K562 (cell line): Measurements from ENCODE around the gene GPX2.

ENCODE experiments used
- ATF3 ChIP-seq, 2 experiments: fragments of 450-650 bp in 1 of 2; sonication (generic) in 1 of 2; formaldehyde crosslinking in 1 of 2; IDR thresholded peaks in 1 of 2; conservative IDR thresholded peaks in 1 of 2; 2 replicates each; pipeline versions ENCODE4 v1.6.1 to v1.8.1; 2016 to 2023; ENCODE audit warnings: mild to moderate bottlenecking in 2 of 2, moderate library complexity in 2 of 2, inconsistent platforms in 1 of 2, missing genetic modification reagents in 1 of 2
- CTCF ChIP-seq, 3 experiments: IDR thresholded peaks in 2 of 3; conservative IDR thresholded peaks in 1 of 3; 2 replicates each; pipeline ENCODE4 v1.5.1; 2011 to 2012; ENCODE audit warnings: low read length in 3 of 3, mild to moderate bottlenecking in 3 of 3, control low read depth in 2 of 3, improper control_type of control experiment in 1 of 3, inconsistent platforms in 1 of 3, low read depth in 1 of 3, mixed read lengths in 1 of 3, moderate library complexity in 1 of 3; ENCODE audit not compliant: insufficient read depth in 2 of 3
- ETS1 ChIP-seq: conservative IDR thresholded peaks from 2 replicates; pipeline ENCODE4 v1.6.1; 2011; ENCODE audit warnings: low read depth, mild to moderate bottlenecking, low read length; ENCODE audit not compliant: control insufficient read depth
- FOXJ3 ChIP-seq: sonication (generic); formaldehyde crosslinking; IDR thresholded peaks from 2 replicates; pipeline ENCODE4 v1.4.0; 2020; ENCODE audit warnings: mild to moderate bottlenecking, missing genetic modification reagents
- FOXO4 ChIP-seq: fragments of 450-650 bp; formaldehyde crosslinking; IDR thresholded peaks from 2 replicates; pipeline ENCODE4 v1.4.0; 2020; ENCODE audit warnings: mild to moderate bottlenecking, moderate library complexity
- NR2C2 ChIP-seq, 2 experiments: fragments of 200-800 bp in 1 of 2; sonication (Bioruptor generic) in 1 of 2; sonication (generic) in 1 of 2; formaldehyde crosslinking in 1 of 2; IDR thresholded peaks; 2 replicates each; pipeline versions ENCODE4 v1.6.1 to v1.8.0; 2016 to 2022; ENCODE audit warnings: mild to moderate bottlenecking in 1 of 2, missing compliant biosample characterization in 1 of 2, missing genetic modification characterization in 1 of 2, missing genetic modification reagents in 1 of 2
- SPI1 ChIP-seq: IDR thresholded peaks from 2 replicates; pipeline ENCODE4 v1.6.1; 2011; ENCODE audit warnings: low read depth, low read length, control low read depth, borderline replicate concordance
- TAF1 ChIP-seq: IDR thresholded peaks from 2 replicates; pipeline ENCODE4 v1.6.1; 2011; ENCODE audit warnings: mild to moderate bottlenecking, low read length, moderate library complexity; ENCODE audit not compliant: insufficient read depth, control insufficient read depth, severe bottlenecking; ENCODE audit errors: extremely low read depth
- TARDBP ChIP-seq: fragments of 450-650 bp; IDR thresholded peaks from 2 replicates; pipeline ENCODE4 v1.6.1; 2016
- THAP12 ChIP-seq: fragments of 250-450 bp; sonication (Bioruptor Pico); IDR thresholded peaks from 2 replicates; pipeline ENCODE4 v1.9.0; 2021; ENCODE audit warnings: mild to moderate bottlenecking, inconsistent platforms
- USF1 ChIP-seq: sonication (generic); formaldehyde crosslinking; IDR thresholded peaks from 2 replicates; pipeline ENCODE4 v1.9.0; 2022; ENCODE audit warnings: mild to moderate bottlenecking, missing genetic modification reagents

- TF ChIP-seq FOXO4 (CRISPR knock-in tag) (no peak), ATF3 (IDR thresholded peaks at IDR 0.05) (no peak), ATF3 (CRISPR knock-in tag; conservative IDR thresholded peaks at IDR 0.05) (no peak), TAF1 (no peak), TARDBP (no peak), CTCF (IDR thresholded peaks at IDR 0.05 in 2 of 3, conservative IDR thresholded peaks at IDR 0.05 in 1 of 3; ENCODE audit: insufficient read depth in 2 of 3, low read depth in 1 of 3, low read length in 3 of 3) (no peak), NR2C2 (CRISPR knock-in tag; IDR thresholded peaks at IDR 0.05) (no peak), NR2C2 (tag; IDR thresholded peaks at IDR 0.05) (no peak), ETS1 (no peak), SPI1 (no peak), THAP12 (no peak), FOXJ3 (CRISPR knock-in tag) (no peak), USF1 (no peak)
These were observed 1.0 kb upstream of the GPX2 start for GRCh38 chr14:64943556-64943955.
